ENCODE results near the gene VAPB.

GRCh38 chr20:58466095-58466708 lies 77.2 kb downstream of the VAPB start:
- TF ChIP-seq NFRKB (IDR thresholded peaks at IDR 0.05) (no peak), PKNOX1 (IDR thresholded peaks at IDR 0.05) (no peak), SP1 (IDR thresholded peaks at IDR 0.05) (no peak), ZNF384 (IDR thresholded peaks at IDR 0.05) (no peak), SUZ12 (IDR thresholded peaks at IDR 0.05) (no peak), FOXA1 (IDR thresholded peaks at IDR 0.05) (no peak), BHLHE40 (IDR thresholded peaks at IDR 0.05; ENCODE audit: borderline replicate concordance) (no peak), FOXK2 (IDR thresholded peaks at IDR 0.05) (no peak), FOXM1 (IDR thresholded peaks at IDR 0.05; ENCODE audit: borderline replicate concordance) (no peak)
